ENCODE measurements around the gene CPEB2.

The CPEB2 gene

DNA sequence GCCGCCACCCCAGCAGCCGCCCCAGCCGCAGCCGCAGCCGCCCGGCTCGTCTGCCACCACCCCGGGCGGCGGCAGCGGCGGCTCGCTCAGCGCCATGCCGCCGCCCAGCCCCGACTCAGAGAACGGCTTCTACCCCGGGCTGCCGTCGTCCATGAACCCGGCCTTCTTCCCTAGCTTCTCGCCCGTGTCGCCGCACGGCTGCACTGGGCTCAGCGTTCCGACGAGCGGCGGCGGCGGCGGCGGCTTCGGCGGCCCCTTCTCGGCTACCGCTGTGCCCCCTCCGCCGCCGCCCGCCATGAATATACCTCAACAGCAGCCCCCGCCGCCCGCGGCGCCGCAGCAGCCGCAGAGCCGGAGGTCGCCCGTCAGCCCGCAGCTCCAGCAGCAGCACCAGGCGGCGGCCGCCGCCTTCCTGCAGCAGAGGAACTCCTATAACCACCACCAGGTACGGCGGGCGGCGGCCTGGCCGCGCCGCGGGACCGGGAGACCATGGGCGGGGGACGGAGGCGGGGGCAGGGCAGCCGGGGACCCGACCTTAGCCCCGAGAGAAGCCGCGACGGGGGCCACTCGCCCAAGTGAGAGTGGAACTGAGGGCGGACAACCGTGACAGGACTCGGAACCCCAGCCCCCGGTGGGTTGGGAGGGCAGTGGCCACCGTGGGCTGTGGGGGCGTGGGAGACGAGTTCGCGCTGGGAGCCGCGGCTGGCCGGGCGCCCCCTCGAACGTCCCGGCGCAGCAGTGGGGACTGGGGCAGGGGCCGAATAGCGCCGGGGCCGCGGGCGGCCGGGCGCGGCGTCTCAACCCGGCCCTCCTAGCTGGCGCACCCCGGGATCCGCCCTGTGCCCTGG, 1.8 kb downstream of the CPEB2 start:
- H3K27me3 ChIP-seq (ENCODE audit: control insufficient read depth in 3 of 3, insufficient read depth in 3 of 3, low read depth in 1 of 3, low read length in 3 of 3) = peaks cover 4 to 37% (median 15%) of the 10 kb centered on the region in 3 experiments

DNA sequence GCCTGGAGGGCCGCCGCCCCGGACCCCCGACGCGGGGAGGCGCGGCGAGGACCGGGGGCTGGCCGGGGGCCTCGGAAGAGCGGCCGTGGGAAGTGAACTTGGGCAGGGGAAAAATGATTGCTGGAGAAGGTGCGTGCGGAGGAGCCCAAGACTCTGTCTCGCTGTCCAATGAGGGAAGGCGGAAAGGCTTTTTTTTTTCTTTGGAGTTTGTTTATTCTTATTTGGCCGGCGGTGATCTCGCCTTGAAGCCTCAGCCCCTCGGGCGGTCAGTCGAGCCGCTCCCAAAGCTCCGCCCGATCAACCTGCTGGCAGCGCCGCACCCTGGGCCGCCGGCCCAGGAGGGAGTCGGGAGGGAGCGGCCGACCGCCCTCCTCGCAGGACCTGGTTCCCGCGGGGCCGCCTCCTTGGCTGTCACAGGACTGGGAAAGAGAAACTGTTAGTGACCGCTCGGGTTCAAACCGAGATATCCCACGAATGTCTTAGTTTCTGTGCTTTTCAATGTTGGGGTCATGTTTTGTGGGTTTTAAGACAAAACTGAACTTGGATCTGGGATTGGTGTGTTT, 2.5 kb downstream of the CPEB2 start:
- H3K4ac ChIP-seq (ENCODE audit: low read length) = no peak overlapping the region
- H3K36me3 ChIP-seq (replicated peaks in 1 of 2; ENCODE audit: control insufficient read depth in 2 of 2, insufficient read depth in 2 of 2, low read length in 2 of 2) = no peaks in the 10 kb centered on the region
- H3K14ac ChIP-seq (ENCODE audit: low read length) = no peak overlapping the region
- no peak overlapping the region for H3K9ac ChIP-seq (ENCODE audit: low read depth, low read length, poor library complexity)
- peak; percentile 32 for DNase-seq (ENCODE audit: low spot score)
- peak overlapping the region; percentile 49 for H2BK15ac ChIP-seq (ENCODE audit: low read length)
- H2BK5ac ChIP-seq (ENCODE audit: low read length) = no peak overlapping the region
- peak overlapping the region; percentile 80 to 87 for H3K4me3 ChIP-seq (ENCODE audit: low read length in 2 of 2)
- H3K27ac ChIP-seq (replicated peaks; ENCODE audit: low read length) = no peak overlapping the region
- no peak overlapping the region for H4K91ac ChIP-seq (ENCODE audit: low read depth, low read length, poor library complexity)
- H2BK12ac ChIP-seq (ENCODE audit: low read length) = no peak overlapping the region
- H2AK5ac ChIP-seq (ENCODE audit: low read depth, low read length) = no peak overlapping the region
- H3K79me1 ChIP-seq (ENCODE audit: low read depth, low read length) = no peaks in the 10 kb centered on the region
- H2AFZ ChIP-seq (ENCODE audit: low read length) = peak overlapping the region; percentile 99
- peak overlapping the region; percentile 85 for H3K23ac ChIP-seq (ENCODE audit: low read depth, low read length, poor library complexity)
- H4K8ac ChIP-seq (ENCODE audit: low read depth, low read length) = no peak overlapping the region
- H3K9me3 ChIP-seq (replicated peaks in 1 of 2; ENCODE audit: control insufficient read depth in 2 of 2, insufficient read depth in 1 of 2, low read depth in 1 of 2, low read length in 2 of 2) = no peaks in the 10 kb centered on the region
- H3K18ac ChIP-seq (ENCODE audit: low read length) = no peak overlapping the region
- peaks cover 4 to 37% (median 15%) of the 10 kb centered on the region in 3 experiments for H3K27me3 ChIP-seq (ENCODE audit: control insufficient read depth in 3 of 3, insufficient read depth in 3 of 3, low read depth in 1 of 3, low read length in 3 of 3)
- WGBS, 2 donors (ENCODE audit: extremely low coverage in 2 of 2, insufficient read length in 2 of 2, insufficient replicate concordance in 1 of 2) = no CpG with 5 or more reads among the region's 43 CpGs
- H3K4me1 ChIP-seq (ENCODE audit: control insufficient read depth in 2 of 2, insufficient read depth in 1 of 2, low read depth in 1 of 2, low read length in 2 of 2) = no peaks in the 10 kb centered on the region
- no peak overlapping the region for H2BK120ac ChIP-seq (ENCODE audit: low read depth, low read length)
- H3K4me2 ChIP-seq (ENCODE audit: insufficient read depth, low read length, poor library complexity, severe bottlenecking) = peak overlapping the region; percentile 94

More for the DNA sequence above, 1.8 kb downstream of the CPEB2 start:
- H3K4me2 ChIP-seq (ENCODE audit: insufficient read depth, low read length, poor library complexity, severe bottlenecking) = peak overlapping the region; percentile 94
- H2BK15ac ChIP-seq (ENCODE audit: low read length) = peak overlapping the region; percentile 49
- no peaks in the 10 kb centered on the region for H3K36me3 ChIP-seq (replicated peaks in 1 of 2; ENCODE audit: control insufficient read depth in 2 of 2, insufficient read depth in 2 of 2, low read length in 2 of 2)
- peak overlapping the region; percentile 60 for H3K9ac ChIP-seq (ENCODE audit: low read depth, low read length, poor library complexity)
- no peak overlapping the region for H2BK12ac ChIP-seq (ENCODE audit: low read length)
- no peak overlapping the region for H3K4ac ChIP-seq (ENCODE audit: low read length)
- no peak overlapping the region for H4K91ac ChIP-seq (ENCODE audit: low read depth, low read length, poor library complexity)
- H3K14ac ChIP-seq (ENCODE audit: low read length) = peak overlapping the region; percentile 38
- no peak overlapping the region for H2BK5ac ChIP-seq (ENCODE audit: low read length)
- H3K9me3 ChIP-seq (replicated peaks in 1 of 2; ENCODE audit: control insufficient read depth in 2 of 2, insufficient read depth in 1 of 2, low read depth in 1 of 2, low read length in 2 of 2) = no peaks in the 10 kb centered on the region
- peak overlapping the region; percentile 80 to 87 for H3K4me3 ChIP-seq (ENCODE audit: low read length in 2 of 2)
- no peaks in the 10 kb centered on the region for H3K79me1 ChIP-seq (ENCODE audit: low read depth, low read length)
- no peak overlapping the region for H3K27ac ChIP-seq (replicated peaks; ENCODE audit: low read length)
- peak overlapping the region; percentile 85 for H3K23ac ChIP-seq (ENCODE audit: low read depth, low read length, poor library complexity)
- no peaks in the 10 kb centered on the region for H3K4me1 ChIP-seq (ENCODE audit: control insufficient read depth in 2 of 2, insufficient read depth in 1 of 2, low read depth in 1 of 2, low read length in 2 of 2)
- DNase-seq (ENCODE audit: low spot score) = peak; percentile 27
- peak overlapping the region; percentile 99 for H2AFZ ChIP-seq (ENCODE audit: low read length)
- no peak overlapping the region for H4K8ac ChIP-seq (ENCODE audit: low read depth, low read length)
- H2BK120ac ChIP-seq (ENCODE audit: low read depth, low read length) = no peak overlapping the region
- H2AK5ac ChIP-seq (ENCODE audit: low read depth, low read length) = no peak overlapping the region
- WGBS, 2 donors (ENCODE audit: extremely low coverage in 2 of 2, insufficient read length in 2 of 2, insufficient replicate concordance in 1 of 2) = no CpG with 5 or more reads among the region's 109 CpGs
- peak overlapping the region; percentile 90 for H3K18ac ChIP-seq (ENCODE audit: low read length)

DNA sequence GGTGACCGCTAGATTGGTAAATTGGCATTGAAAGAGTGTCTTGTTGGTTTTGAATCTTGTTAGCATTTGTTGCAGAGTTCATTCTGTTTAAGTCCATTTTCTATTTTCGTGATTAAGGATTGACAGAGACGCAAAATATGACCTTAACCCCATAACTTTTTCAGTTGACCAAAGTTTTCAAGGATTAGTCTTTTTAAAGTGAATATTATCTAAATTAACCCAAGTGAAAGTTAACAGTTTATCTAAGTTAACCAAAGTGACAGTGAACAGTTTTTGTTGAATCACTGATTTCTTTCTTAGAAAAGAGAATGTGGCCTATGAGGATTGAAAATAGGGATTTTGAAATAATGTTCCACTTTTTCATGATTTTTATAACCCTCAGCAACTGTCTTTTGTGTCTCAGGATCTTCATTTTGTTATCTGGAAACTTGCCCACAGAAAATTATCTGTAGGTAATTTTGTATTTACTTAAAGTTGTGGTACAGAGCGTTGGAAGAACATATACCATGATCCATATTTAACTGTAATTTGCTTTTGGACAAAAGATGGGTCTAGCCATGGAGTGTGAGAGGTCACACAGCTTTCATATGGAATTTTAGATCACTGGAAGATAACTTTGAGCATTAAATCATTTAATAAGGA, 3.3 kb downstream of the CPEB2 start:
- Histone ChIP-seq H3K4ac (ENCODE audit: low read length) (no peak overlapping the region), H3K79me1 (ENCODE audit: low read depth, low read length) (no peaks in the 10 kb centered on the region), H3K4me3 (ENCODE audit: low read length in 2 of 2) (peak overlapping the region in 1 of 2 donors; percentile 80), H3K27me3 (ENCODE audit: control insufficient read depth in 3 of 3, insufficient read depth in 3 of 3, low read depth in 1 of 3, low read length in 3 of 3) (peaks cover 4 to 35% (median 15%) of the 10 kb centered on the region in 3 experiments), H2AFZ (ENCODE audit: low read length) (no peak overlapping the region), H2BK120ac (ENCODE audit: low read depth, low read length) (no peak overlapping the region), H3K27ac (replicated peaks; ENCODE audit: low read length) (no peak overlapping the region), H3K9ac (ENCODE audit: low read depth, low read length, poor library complexity) (no peak overlapping the region), H2BK12ac (ENCODE audit: low read length) (no peak overlapping the region), H2BK5ac (ENCODE audit: low read length) (no peak overlapping the region), H4K8ac (ENCODE audit: low read depth, low read length) (no peak overlapping the region), H3K4me2 (ENCODE audit: insufficient read depth, low read length, poor library complexity, severe bottlenecking) (no peak overlapping the region), H4K91ac (ENCODE audit: low read depth, low read length, poor library complexity) (no peak overlapping the region), H2BK15ac (ENCODE audit: low read length) (no peak overlapping the region), H3K9me3 (replicated peaks in 1 of 2; ENCODE audit: control insufficient read depth in 2 of 2, insufficient read depth in 1 of 2, low read depth in 1 of 2, low read length in 2 of 2) (no peaks in the 10 kb centered on the region), H2AK5ac (ENCODE audit: low read depth, low read length) (no peak overlapping the region), H3K14ac (ENCODE audit: low read length) (no peak overlapping the region), H3K4me1 (ENCODE audit: control insufficient read depth in 2 of 2, insufficient read depth in 1 of 2, low read depth in 1 of 2, low read length in 2 of 2) (peaks cover 0 to 1% of the 10 kb centered on the region in 2 donors), H3K36me3 (replicated peaks in 1 of 2; ENCODE audit: control insufficient read depth in 2 of 2, insufficient read depth in 2 of 2, low read length in 2 of 2) (no peaks in the 10 kb centered on the region), H3K23ac (ENCODE audit: low read depth, low read length, poor library complexity) (no peak overlapping the region), H3K18ac (ENCODE audit: low read length) (no peak overlapping the region)
- DNase-seq (ENCODE audit: low spot score) = no peak
- no CpG with 5 or more reads among the region's 4 CpGs for WGBS, 2 donors (ENCODE audit: extremely low coverage in 2 of 2, insufficient read length in 2 of 2, insufficient replicate concordance in 1 of 2)
